ENCODE results near the gene DLGAP1.

The DLGAP1 gene

DNA sequence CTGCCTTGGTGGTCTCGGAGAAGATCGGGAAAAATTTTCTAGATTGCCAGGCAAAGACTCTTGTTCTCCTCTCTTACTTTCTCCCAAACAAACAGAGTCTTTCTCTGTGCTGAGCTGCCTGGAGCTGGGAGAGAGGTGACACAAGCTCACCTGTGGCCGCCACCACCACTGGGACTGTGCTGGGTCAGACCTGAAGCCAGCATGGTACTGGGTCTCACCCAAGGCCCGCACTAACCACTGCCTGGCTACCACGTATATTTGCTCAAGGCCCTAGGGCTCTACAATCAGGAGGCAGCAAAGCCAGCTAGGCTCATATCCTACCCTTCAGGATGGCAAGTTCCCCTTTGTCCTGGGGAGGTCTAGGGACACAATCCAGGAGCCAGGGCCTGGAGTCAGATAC is 312.2 kb downstream of the DLGAP1 start:
- H3K27ac ChIP-seq = no peak overlapping the region
- TF ChIP-seq ZFX (IDR thresholded peaks at IDR 0.05; ENCODE audit: borderline replicate concordance) = no peak
- TF ChIP-seq, protein P1, sequence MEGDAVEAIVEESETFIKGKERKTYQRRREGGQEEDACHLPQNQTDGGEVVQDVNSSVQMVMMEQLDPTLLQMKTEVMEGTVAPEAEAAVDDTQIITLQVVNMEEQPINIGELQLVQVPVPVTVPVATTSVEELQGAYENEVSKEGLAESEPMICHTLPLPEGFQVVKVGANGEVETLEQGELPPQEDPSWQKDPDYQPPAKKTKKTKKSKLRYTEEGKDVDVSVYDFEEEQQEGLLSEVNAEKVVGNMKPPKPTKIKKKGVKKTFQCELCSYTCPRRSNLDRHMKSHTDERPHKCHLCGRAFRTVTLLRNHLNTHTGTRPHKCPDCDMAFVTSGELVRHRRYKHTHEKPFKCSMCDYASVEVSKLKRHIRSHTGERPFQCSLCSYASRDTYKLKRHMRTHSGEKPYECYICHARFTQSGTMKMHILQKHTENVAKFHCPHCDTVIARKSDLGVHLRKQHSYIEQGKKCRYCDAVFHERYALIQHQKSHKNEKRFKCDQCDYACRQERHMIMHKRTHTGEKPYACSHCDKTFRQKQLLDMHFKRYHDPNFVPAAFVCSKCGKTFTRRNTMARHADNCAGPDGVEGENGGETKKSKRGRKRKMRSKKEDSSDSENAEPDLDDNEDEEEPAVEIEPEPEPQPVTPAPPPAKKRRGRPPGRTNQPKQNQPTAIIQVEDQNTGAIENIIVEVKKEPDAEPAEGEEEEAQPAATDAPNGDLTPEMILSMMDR (IDR thresholded peaks at IDR 0.05) = no peak

DNA sequence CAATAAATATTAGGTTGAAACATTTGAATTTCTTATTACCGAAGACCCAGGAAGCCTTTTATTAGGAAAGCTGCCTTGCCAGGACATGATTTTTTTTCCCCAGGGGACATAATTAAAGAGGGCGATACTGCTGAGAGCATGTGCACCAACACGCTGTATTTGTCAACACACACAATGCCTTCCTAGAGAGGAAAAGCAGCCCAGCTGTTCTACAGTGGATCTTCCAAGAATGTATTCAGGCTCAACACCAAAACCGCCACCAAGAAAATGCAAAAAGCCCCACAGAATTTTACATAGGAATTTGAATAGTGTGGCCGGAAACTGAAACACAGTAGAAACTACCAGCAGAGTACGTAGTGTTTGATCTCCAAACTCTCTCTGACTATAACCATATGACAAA is 320.4 kb downstream of the DLGAP1 start:
- no peak overlapping the region for H3K27ac ChIP-seq
- no peak for TF ChIP-seq ZFX (IDR thresholded peaks at IDR 0.05; ENCODE audit: borderline replicate concordance)
- TF ChIP-seq, protein P1 (IDR thresholded peaks at IDR 0.05) = no peak

DNA sequence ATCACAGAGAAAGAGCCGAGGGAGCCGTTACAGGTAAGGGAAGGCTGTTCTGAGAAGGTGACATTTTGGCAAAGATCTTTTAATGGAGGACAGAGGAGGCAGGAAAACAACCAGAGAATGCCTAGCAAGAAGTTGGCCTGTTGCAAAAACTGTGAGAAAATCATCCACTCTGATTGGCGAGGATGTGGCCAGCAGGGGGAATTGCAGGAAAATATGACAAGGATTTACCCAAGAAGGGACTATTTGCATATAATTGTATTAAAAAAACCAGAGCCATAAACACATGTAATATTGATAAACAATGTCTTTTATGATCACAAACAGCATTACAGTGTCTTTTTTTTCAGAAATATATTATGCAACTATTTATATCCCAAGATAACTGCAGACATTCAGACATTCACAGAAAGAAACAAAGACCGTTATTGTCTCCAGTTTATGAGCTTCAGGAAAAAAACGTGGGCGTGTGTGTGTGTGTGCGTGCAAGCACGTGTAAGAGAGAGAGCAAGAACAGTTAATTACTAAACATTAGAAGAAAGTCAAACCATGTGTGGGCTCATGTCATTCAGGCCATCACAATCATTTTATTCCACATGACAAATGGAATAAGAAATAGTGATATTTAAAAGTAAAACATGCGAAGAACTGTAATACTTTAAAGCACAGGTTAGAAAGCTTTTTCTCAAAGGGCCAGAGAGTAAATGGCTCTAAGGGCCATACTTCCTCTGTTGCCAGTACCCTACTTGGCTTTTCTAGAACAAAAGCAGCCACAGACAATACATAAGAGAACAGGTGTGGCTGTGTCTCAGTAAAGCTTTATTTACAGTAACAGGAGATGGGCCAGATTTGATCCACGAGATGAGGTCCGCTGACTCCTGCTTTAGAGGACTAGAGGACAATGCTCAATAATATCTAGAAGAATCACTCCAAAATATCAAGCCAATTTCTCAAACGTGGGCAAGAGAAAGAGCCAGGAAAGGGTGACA is 324.1 kb downstream of the DLGAP1 start:
- no peak overlapping the region for H3K27ac ChIP-seq
- TF ChIP-seq ZFX (IDR thresholded peaks at IDR 0.05; ENCODE audit: borderline replicate concordance) = no peak
- TF ChIP-seq, protein P1 (IDR thresholded peaks at IDR 0.05) = 0 out of 2 replicates have a peak, but pooled peaks have one; percentile 10

DNA sequence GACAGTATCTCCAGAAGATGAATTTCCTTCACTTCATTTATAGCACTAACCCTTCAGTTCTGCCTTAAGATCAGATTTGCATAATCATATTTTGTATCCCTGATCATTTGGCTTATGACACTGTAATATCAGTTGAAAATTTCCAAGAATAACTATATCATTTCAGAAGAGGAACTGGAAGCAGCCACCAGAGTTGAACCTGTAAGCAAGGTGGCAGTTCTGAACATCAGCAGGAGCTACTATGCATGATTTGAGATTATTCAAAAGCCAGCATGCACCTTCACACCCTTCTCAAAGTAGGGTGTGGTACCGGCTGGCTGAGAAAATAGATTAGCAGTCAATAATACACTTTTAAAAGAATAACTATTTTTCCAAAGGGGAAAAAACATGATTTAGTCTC is 328.2 kb downstream of the DLGAP1 start:
- TF ChIP-seq ZFX (IDR thresholded peaks at IDR 0.05; ENCODE audit: borderline replicate concordance) = no peak
- no peak overlapping the region for H3K27ac ChIP-seq

- H3K27ac ChIP-seq = peak overlapping the region; percentile 50
Observed at GRCh38 chr18:4125627-4126230, 329.4 kb downstream of the DLGAP1 start.

GRCh38 chr18:4125224-4125623 is 329.9 kb downstream of the DLGAP1 start:
- TF ChIP-seq, protein P1 (IDR thresholded peaks at IDR 0.05) = no peak
- no peak for TF ChIP-seq ZFX (IDR thresholded peaks at IDR 0.05; ENCODE audit: borderline replicate concordance)
- H3K27ac ChIP-seq = peak overlapping the region; percentile 50; the same call in 1 of the 2 replicates

More at GRCh38 chr18:4125627-4126230, 329.4 kb downstream of the DLGAP1 start:
- TF ChIP-seq, protein P1 (IDR thresholded peaks at IDR 0.05) = no peak
- no peak for TF ChIP-seq ZFX (IDR thresholded peaks at IDR 0.05; ENCODE audit: borderline replicate concordance)

DNA sequence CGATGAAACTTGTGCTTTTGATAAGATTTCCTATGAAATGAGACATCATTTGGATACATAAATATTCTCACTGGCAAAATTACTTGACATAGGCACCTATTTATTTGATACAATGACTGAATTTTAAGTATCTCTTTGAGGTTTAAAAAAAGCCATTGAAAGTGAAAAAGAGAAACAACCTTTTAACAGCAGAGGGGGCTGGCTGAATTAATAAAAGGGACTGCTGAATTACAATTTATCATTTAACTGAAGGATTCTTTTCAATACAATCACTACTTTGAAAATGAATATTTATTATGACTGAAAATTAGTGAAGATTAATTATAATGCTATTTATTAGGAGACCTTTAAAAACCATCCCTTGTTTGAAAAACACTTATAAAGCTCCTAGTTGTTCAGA is 335.3 kb downstream of the DLGAP1 start:
- no peak overlapping the region for H3K27ac ChIP-seq
- TF ChIP-seq, protein P1 (IDR thresholded peaks at IDR 0.05) = no peak
- TF ChIP-seq ZFX (IDR thresholded peaks at IDR 0.05; ENCODE audit: borderline replicate concordance) = no peak
